Measurements from ENCODE around the gene CDC27. TPM values are rescaled to one million over a fixed set of nuclear protein-coding genes. Genes with fewer than 3 reads are reported as not detected.

The CDC27 gene
- total RNA-seq, 1 donor from 2014 or later = 76.6 TPM

GRCh38 chr17:47210105-47210504 lies 21.0 kb upstream of the CDC27 start:
- intact Hi-C loops (cut with DNase I) = no loop called here
- TF ChIP-seq, protein P1, sequence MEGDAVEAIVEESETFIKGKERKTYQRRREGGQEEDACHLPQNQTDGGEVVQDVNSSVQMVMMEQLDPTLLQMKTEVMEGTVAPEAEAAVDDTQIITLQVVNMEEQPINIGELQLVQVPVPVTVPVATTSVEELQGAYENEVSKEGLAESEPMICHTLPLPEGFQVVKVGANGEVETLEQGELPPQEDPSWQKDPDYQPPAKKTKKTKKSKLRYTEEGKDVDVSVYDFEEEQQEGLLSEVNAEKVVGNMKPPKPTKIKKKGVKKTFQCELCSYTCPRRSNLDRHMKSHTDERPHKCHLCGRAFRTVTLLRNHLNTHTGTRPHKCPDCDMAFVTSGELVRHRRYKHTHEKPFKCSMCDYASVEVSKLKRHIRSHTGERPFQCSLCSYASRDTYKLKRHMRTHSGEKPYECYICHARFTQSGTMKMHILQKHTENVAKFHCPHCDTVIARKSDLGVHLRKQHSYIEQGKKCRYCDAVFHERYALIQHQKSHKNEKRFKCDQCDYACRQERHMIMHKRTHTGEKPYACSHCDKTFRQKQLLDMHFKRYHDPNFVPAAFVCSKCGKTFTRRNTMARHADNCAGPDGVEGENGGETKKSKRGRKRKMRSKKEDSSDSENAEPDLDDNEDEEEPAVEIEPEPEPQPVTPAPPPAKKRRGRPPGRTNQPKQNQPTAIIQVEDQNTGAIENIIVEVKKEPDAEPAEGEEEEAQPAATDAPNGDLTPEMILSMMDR (IDR thresholded peaks at IDR 0.05) = no peak

DNA sequence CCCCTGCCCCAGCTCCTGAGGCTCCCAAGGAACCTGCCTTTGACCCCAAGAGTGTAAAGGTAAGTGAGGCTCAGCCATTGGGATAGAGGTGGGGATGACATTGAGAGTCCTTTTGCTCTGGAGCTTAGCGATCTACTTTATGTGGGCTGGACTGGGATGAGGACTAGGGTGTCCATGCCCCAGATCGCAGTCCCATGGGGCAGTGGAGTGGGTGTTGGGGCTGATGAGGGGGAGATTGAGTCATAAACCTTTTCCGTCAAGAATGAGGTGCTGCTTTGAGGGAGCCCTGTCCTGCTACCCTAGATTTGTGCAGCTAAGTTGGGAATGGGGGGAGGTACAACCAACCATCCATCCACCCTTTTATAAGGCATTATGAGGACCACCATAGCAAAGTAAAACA lies 20.4 kb upstream of the CDC27 start:
- TF ChIP-seq, protein P1 (IDR thresholded peaks at IDR 0.05) = no peak
- H3K4me1 ChIP-seq = peaks cover 17% of the 10 kb centered on the region
- ATAC-seq = no peak
- intact Hi-C loops (cut with DNase I) = no loop called here
- H3K9me3 ChIP-seq = no peaks in the 10 kb centered on the region
- no peak for DNase-seq
- H3K27me3 ChIP-seq (ENCODE audit: low read depth) = no peaks in the 10 kb centered on the region
- H3K27ac ChIP-seq = no peak overlapping the region
- H3K36me3 ChIP-seq = no peaks in the 10 kb centered on the region
- H3K4me3 ChIP-seq = no peak overlapping the region

More at GRCh38 chr17:47210105-47210504, 21.0 kb upstream of the CDC27 start:
- no peak overlapping the region for H3K27ac ChIP-seq
- DNase-seq (no peak), ATAC-seq (peak in 1 of 2 donors; percentile 2)
- no peaks in the 10 kb centered on the region for H3K36me3 ChIP-seq
- no peak overlapping the region for H3K4me3 ChIP-seq
- peaks cover 11% of the 10 kb centered on the region for H3K4me1 ChIP-seq
- H3K9me3 ChIP-seq = no peaks in the 10 kb centered on the region
- H3K27me3 ChIP-seq (ENCODE audit: low read depth) = no peaks in the 10 kb centered on the region

- TF ChIP-seq, protein P1 (IDR thresholded peaks at IDR 0.05) = no peak
- no peak within 1 kb of the TSS for H3K27ac ChIP-seq
- H3K4me3 ChIP-seq = no peak within 1 kb of the TSS
- DNase-seq = no peak
- intact Hi-C loops (cut with DNase I) = no loop called here
- H3K9me3 ChIP-seq = no peaks in the 10 kb centered on the region
- H3K27me3 ChIP-seq (ENCODE audit: low read depth) = no peaks in the 10 kb centered on the region
- no peaks in the 10 kb centered on the region for H3K36me3 ChIP-seq
- H3K4me1 ChIP-seq = peaks cover 21% of the 10 kb centered on the region
- no peak for ATAC-seq
Measured at GRCh38 chr17:47208744-47209488, 19.8 kb upstream of the CDC27 start, which contains the start of gene MYL4. MYL4 (plus strand) TSS chr17:47209348; CDS start chr17:47209423, 75 bp downstream.

GRCh38 chr17:47207143-47208067 lies 18.3 kb upstream of the CDC27 start:
- H3K27me3 ChIP-seq (ENCODE audit: low read depth) = no peaks in the 10 kb centered on the region
- H3K9me3 ChIP-seq = no peaks in the 10 kb centered on the region
- no peaks in the 10 kb centered on the region for H3K36me3 ChIP-seq
- DNase-seq (no peak), ATAC-seq (no peak)
- no peak overlapping the region for H3K4me3 ChIP-seq
- TF ChIP-seq, protein P1 (IDR thresholded peaks at IDR 0.05) = no peak
- peaks cover 26% of the 10 kb centered on the region for H3K4me1 ChIP-seq
- H3K27ac ChIP-seq = no peak overlapping the region
- intact Hi-C loops (cut with DNase I) = no loop called here

GRCh38 chr17:47205419-47205963 lies 16.4 kb upstream of the CDC27 start:
- no peaks in the 10 kb centered on the region for H3K27me3 ChIP-seq (ENCODE audit: low read depth)
- peak overlapping the region; percentile 10 for H3K4me3 ChIP-seq
- TF ChIP-seq, protein P1 (IDR thresholded peaks at IDR 0.05) = no peak
- no peaks in the 10 kb centered on the region for H3K36me3 ChIP-seq
- H3K4me1 ChIP-seq = peaks cover 26% of the 10 kb centered on the region
- peak; percentile 94 for ATAC-seq
- peak; percentile 82 for DNase-seq
- H3K9me3 ChIP-seq = no peaks in the 10 kb centered on the region
- intact Hi-C loops (cut with DNase I) = no loop called here
- peak overlapping the region; percentile 80 for H3K27ac ChIP-seq
